ENCODE results near the gene FAR2. TPM values are rescaled to one million over a fixed set of nuclear protein-coding genes. Genes with fewer than 3 reads are reported as not detected.
"Not testable (repeated sequence)": the region's sequence is repeated elsewhere in the genome, so short reads cannot be mapped to it uniquely, and the experiment has no call there.

Gene FAR2
- total RNA-seq, 2 experiments from 2014 or later: 0.53 to 1.6 TPM

DNA sequence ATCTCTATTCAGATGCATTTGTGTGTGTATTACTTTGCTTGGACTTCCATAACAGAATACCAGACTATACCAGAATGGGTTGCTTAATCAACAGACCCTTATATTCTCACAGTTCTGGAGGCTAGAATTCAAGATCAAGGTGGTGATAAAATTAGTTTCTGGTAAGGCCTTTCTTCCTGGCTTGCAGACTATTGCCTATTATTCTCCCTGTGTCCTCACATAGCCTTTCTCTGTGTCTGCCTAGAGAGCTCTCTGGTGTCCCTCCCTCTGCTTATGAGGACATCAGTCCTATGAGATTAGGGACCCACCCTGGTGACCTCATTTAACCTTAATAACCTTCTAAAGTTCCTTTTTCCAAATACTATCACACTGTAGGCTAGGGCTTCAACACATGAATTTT lies 106.0 kb downstream of the FAR2 start:
- H3K9me3 ChIP-seq (ENCODE audit: control insufficient read depth in 1 of 2, insufficient read depth in 1 of 2, low read length in 2 of 2): no peaks in the 10 kb centered on the region
- intact Hi-C loops (cut with DNase I, micrococcal nuclease): no loop called here
- no peak overlapping the region for H3K27ac ChIP-seq (ENCODE audit: low read depth in 1 of 2, low read length in 2 of 2)
- no peaks in the 10 kb centered on the region for H3K4me1 ChIP-seq (ENCODE audit: insufficient read depth, low read length)
- no peaks in the 10 kb centered on the region for H3K36me3 ChIP-seq (ENCODE audit: insufficient read depth, low read length)
- Mint-ChIP-seq H3K4me1 (ENCODE audit: low read depth) (no peaks in the 10 kb centered on the region), H3K9me3 (no peaks in the 10 kb centered on the region), H3K27me3 (no peaks in the 10 kb centered on the region), H3K36me3 (ENCODE audit: low read depth) (no peaks in the 10 kb centered on the region), H3K27ac (no peak overlapping the region), H3K4me3 (no peak overlapping the region)
- TF ChIP-seq, protein P1, sequence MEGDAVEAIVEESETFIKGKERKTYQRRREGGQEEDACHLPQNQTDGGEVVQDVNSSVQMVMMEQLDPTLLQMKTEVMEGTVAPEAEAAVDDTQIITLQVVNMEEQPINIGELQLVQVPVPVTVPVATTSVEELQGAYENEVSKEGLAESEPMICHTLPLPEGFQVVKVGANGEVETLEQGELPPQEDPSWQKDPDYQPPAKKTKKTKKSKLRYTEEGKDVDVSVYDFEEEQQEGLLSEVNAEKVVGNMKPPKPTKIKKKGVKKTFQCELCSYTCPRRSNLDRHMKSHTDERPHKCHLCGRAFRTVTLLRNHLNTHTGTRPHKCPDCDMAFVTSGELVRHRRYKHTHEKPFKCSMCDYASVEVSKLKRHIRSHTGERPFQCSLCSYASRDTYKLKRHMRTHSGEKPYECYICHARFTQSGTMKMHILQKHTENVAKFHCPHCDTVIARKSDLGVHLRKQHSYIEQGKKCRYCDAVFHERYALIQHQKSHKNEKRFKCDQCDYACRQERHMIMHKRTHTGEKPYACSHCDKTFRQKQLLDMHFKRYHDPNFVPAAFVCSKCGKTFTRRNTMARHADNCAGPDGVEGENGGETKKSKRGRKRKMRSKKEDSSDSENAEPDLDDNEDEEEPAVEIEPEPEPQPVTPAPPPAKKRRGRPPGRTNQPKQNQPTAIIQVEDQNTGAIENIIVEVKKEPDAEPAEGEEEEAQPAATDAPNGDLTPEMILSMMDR (IDR thresholded peaks at IDR 0.05): no peak
- POLR2A ChIA-PET: no interaction called here
- peak in 2 of 14 experiments; percentile 25 to 40 for DNase-seq
- no peak overlapping the region for H3K4me3 ChIP-seq (ENCODE audit: low read length)
- CTCF ChIA-PET: no interaction called here
- no peaks in the 10 kb centered on the region for H3K27me3 ChIP-seq (ENCODE audit: control insufficient read depth in 1 of 2, insufficient read depth in 2 of 2, low read length in 2 of 2)
- ATAC-seq (ENCODE audit: poor library complexity): no peak

DNA sequence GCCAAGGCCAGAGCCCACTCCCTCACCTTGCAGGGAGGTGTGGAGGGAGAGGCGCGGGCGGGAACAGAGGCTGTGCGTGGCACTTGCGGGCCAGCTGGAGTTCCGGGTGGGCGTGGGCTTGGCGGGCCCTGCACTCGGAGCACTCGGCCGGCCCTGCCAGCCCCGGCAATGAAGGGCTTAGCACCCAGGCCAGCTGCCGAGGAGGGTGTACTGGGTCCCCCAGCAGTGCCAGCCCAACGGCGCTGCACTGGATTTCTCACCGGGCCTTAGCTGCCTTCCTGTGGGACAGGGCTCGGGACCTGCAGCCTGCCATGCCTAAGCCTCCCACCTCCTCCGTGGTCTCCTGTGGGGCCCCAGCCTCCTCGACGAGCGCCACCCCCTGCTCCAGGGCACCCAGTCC lies 107.5 kb downstream of the FAR2 start:
- H3K27ac ChIP-seq (ENCODE audit: low read depth in 1 of 2, low read length in 2 of 2): no peak overlapping the region
- intact Hi-C loops (cut with DNase I, micrococcal nuclease): no loop called here
- no peaks in the 10 kb centered on the region for H3K36me3 ChIP-seq (ENCODE audit: insufficient read depth, low read length)
- H3K9me3 Mint-ChIP-seq: peaks cover 11% of the 10 kb centered on the region
- H3K27me3 Mint-ChIP-seq: no peaks in the 10 kb centered on the region
- ChIA-PET CTCF (no interaction called here), POLR2A (no interaction called here)
- no peak overlapping the region for H3K27ac Mint-ChIP-seq
- DNase-seq: no peak
- H3K4me1 Mint-ChIP-seq (ENCODE audit: low read depth): no peaks in the 10 kb centered on the region
- H3K36me3 Mint-ChIP-seq (ENCODE audit: low read depth): peaks cover 8% of the 10 kb centered on the region
- H3K27me3 ChIP-seq (ENCODE audit: control insufficient read depth in 1 of 2, insufficient read depth in 2 of 2, low read length in 2 of 2): no peaks in the 10 kb centered on the region
- no peak overlapping the region for H3K4me3 Mint-ChIP-seq
- no peaks in the 10 kb centered on the region for H3K4me1 ChIP-seq (ENCODE audit: insufficient read depth, low read length)
- TF ChIP-seq, protein P1 (IDR thresholded peaks at IDR 0.05): no peak
- no peak overlapping the region for H3K4me3 ChIP-seq (ENCODE audit: low read length)
- H3K9me3 ChIP-seq (ENCODE audit: control insufficient read depth in 1 of 2, insufficient read depth in 1 of 2, low read length in 2 of 2): peaks cover 0 to 13% of the 10 kb centered on the region in 2 experiments
- no peak for ATAC-seq (ENCODE audit: poor library complexity)

DNA sequence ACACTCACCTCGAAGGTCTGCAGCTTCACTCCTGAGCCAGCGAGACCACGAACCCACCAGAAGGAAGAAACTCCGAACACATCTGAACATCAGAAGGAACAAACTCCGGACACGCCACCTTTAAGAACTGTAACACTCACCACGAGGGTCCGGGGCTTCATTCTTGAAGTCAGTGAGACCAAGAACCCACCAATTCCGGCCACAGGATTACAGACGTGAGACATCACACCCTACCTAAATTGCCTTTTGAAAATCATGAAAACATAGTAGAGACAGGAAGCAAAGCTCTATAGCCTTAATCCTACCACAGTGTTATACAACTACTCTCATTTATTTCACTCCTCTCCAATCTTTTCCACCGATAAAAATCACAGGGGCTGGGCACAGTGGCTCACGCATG lies 108.6 kb downstream of the FAR2 start:
- H3K4me1 ChIP-seq (ENCODE audit: insufficient read depth, low read length); ATAC-seq (ENCODE audit: poor library complexity); H3K4me3 ChIP-seq (ENCODE audit: low read length); H3K27ac ChIP-seq (ENCODE audit: low read depth in 1 of 2, low read length in 2 of 2); H3K27me3 ChIP-seq (ENCODE audit: control insufficient read depth in 1 of 2, insufficient read depth in 2 of 2, low read length in 2 of 2); H3K36me3 ChIP-seq (ENCODE audit: insufficient read depth, low read length); H3K27me3 Mint-ChIP-seq; DNase-seq; CTCF ChIA-PET; intact Hi-C loops (cut with DNase I, micrococcal nuclease); H3K4me1 Mint-ChIP-seq (ENCODE audit: low read depth); POLR2A ChIA-PET; H3K27ac Mint-ChIP-seq; H3K4me3 Mint-ChIP-seq: not testable (repeated sequence)
- peaks cover 5 to 15% of the 10 kb centered on the region in 2 experiments for H3K9me3 ChIP-seq (ENCODE audit: control insufficient read depth in 1 of 2, insufficient read depth in 1 of 2, low read length in 2 of 2)
- H3K36me3 Mint-ChIP-seq (ENCODE audit: low read depth): peaks cover 13% of the 10 kb centered on the region
- peaks cover 11% of the 10 kb centered on the region for H3K9me3 Mint-ChIP-seq

DNA sequence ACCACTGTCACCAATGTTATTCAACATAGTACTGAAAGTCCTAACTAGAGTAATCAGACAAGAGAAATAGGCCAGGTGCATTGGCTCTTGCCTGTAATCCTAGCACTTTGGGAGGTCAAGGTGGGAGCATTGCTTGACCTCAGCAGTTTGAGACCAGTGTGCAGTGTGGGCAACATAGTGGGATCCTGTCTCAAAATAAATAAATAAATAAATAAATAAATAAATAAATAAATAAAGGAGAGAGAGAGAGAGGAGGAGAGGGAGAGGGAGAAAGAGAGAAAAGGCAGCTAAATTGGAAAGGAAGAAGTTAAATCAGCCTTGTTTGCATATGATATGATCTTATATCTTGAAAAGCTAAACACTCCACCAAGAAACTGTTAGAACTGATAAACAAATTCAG lies 115.3 kb downstream of the FAR2 start:
- H3K27me3 Mint-ChIP-seq: no peaks in the 10 kb centered on the region
- H3K9me3 Mint-ChIP-seq: peaks cover 24% of the 10 kb centered on the region
- H3K36me3 Mint-ChIP-seq (ENCODE audit: low read depth): peaks cover 19% of the 10 kb centered on the region
- DNase-seq: no peak
- no peaks in the 10 kb centered on the region for H3K36me3 ChIP-seq (ENCODE audit: insufficient read depth, low read length)
- no peaks in the 10 kb centered on the region for H3K27me3 ChIP-seq (ENCODE audit: control insufficient read depth in 1 of 2, insufficient read depth in 2 of 2, low read length in 2 of 2)
- peaks cover 5 to 22% of the 10 kb centered on the region in 2 experiments for H3K9me3 ChIP-seq (ENCODE audit: control insufficient read depth in 1 of 2, insufficient read depth in 1 of 2, low read length in 2 of 2)
- no peaks in the 10 kb centered on the region for H3K4me1 ChIP-seq (ENCODE audit: insufficient read depth, low read length)
- no peak overlapping the region for H3K27ac Mint-ChIP-seq
- intact Hi-C loops (cut with DNase I, micrococcal nuclease): no loop called here
- TF ChIP-seq, protein P1 (IDR thresholded peaks at IDR 0.05): no peak
- ChIA-PET POLR2A (no interaction called here), CTCF (no interaction called here)
- H3K27ac ChIP-seq (ENCODE audit: low read depth in 1 of 2, low read length in 2 of 2): no peak overlapping the region
- H3K4me3 Mint-ChIP-seq: no peak overlapping the region
- ATAC-seq (ENCODE audit: poor library complexity): no peak
- no peaks in the 10 kb centered on the region for H3K4me1 Mint-ChIP-seq (ENCODE audit: low read depth)
- no peak overlapping the region for H3K4me3 ChIP-seq (ENCODE audit: low read length)

All from CD4-positive, alpha-beta T cell (primary cell).